ENCODE measurements around the gene CDCA7L. TPM values are rescaled to one million over a fixed set of nuclear protein-coding genes. Genes with fewer than 3 reads are reported as not detected.
A peak's percentile ranks its signal among the peaks of the same experiment; 100 is the strongest.
"Not testable (repeated sequence)": the region's sequence is repeated elsewhere in the genome, so short reads cannot be mapped to it uniquely, and the experiment has no call there.

CDCA7L gene
- total RNA-seq, 1 donor, result 46.3 TPM

- no peak for DNase-seq (ENCODE audit: low read depth in 2 of 3, low spot score in 2 of 3)
Observed at GRCh38 chr7:21911341-21911875, 34.3 kb downstream of the CDCA7L start.

DNA sequence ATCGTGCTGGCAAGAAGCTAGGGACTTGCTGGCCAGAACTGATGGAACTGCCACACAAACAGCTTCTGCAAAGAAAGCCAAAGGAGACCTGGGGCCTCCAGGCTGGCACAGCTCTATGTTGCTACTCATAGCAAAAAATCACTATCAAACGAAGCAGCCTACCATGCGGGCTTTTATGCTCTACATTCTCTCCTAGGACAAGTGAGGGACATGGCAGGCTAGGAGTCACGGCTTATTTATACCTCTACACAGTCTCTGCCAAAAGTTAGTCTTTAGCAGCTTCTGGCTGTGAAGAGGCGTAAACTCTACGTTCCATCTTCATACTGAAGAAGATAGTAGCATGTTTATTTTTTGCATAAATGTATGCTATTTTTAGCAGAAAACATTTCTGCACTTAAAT is 35.4 kb downstream of the CDCA7L start:
- no peak for DNase-seq (ENCODE audit: low read depth in 2 of 3, low spot score in 2 of 3)

DNA sequence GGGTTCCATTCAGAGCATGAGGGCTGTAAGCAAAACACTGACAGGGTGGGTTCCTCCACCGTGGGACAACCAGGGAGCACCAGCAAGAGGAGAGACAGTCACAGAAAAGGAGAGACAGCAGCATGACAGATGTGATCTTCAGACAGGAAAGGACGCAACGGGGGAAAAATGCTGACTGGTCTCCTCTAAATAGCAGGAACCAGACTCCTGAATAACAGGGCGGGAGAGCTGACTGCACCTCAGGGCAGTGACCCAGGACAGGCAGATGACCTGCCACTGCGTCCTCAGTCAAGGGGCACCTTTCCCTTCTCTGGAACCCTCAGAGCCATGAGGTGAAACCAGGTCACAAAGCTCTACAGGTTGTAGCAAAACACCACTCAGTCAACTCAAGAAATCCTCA is 37.0 kb downstream of the CDCA7L start:
- DNase-seq (ENCODE audit: low read depth in 2 of 3, low spot score in 2 of 3), result no peak

- no peak for DNase-seq (ENCODE audit: low read depth in 2 of 3, low spot score in 2 of 3)
Observed at GRCh38 chr7:21903020-21903786, 42.5 kb downstream of the CDCA7L start.

GRCh38 chr7:21902240-21902639 is 43.5 kb downstream of the CDCA7L start:
- DNase-seq (ENCODE audit: low read depth in 2 of 3, low spot score in 2 of 3), result no peak

GRCh38 chr7:21898265-21898930 is 47.3 kb downstream of the CDCA7L start:
- DNase-seq (ENCODE audit: low read depth in 2 of 3, low spot score in 2 of 3), result peak in 2 of 3 donors; percentile 30 to 69

- no peak for DNase-seq (ENCODE audit: low read depth in 2 of 3, low spot score in 2 of 3)
Observed at GRCh38 chr7:21893401-21893800, 52.3 kb downstream of the CDCA7L start.

- no peak for DNase-seq (ENCODE audit: low read depth in 2 of 3, low spot score in 2 of 3)
Observed at GRCh38 chr7:21891291-21891690, 54.4 kb downstream of the CDCA7L start.

GRCh38 chr7:21887779-21888178 is 57.9 kb downstream of the CDCA7L start:
- DNase-seq (ENCODE audit: low read depth in 2 of 3, low spot score in 2 of 3), result no peak

DNA sequence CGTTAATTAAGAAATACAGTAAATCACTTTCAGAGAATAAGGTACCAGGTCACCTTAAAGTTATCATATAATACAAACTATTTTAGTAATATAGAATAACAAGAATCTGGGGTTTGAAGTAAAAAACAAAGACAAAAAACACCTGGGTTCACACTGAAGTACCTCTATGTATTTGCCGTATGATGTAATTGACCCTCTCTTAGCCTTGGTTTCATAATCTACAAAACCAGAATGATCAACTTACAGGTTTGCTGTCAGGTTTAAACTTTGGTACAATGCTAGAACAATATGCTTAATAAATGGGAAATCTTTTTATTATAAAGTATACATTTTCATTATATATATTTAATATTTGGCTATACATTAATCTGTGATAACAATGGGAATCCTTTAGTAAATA is 58.3 kb downstream of the CDCA7L start:
- no peak for DNase-seq (ENCODE audit: low read depth in 2 of 3, low spot score in 2 of 3)

DNA sequence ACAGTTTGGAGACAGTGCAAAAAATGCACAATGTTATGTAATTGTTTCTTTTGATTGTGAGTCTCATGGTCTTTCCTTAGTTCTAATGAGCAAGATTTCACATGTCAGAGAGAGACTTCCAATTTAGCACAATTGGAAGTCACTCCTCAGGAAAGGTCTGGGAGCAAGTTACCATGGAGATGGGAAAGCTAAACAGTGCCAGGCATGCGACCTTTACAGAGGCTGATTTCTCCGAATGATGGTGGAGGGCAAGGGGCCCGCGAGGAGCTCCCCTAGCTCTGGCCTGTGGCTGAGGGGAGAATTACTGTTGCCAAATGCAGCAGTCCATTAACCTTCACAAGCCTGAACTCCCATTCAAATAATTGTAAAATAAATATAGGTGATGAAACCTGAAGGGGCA is 59.3 kb downstream of the CDCA7L start:
- DNase-seq (ENCODE audit: low read depth in 2 of 3, low spot score in 2 of 3), result no peak

DNA sequence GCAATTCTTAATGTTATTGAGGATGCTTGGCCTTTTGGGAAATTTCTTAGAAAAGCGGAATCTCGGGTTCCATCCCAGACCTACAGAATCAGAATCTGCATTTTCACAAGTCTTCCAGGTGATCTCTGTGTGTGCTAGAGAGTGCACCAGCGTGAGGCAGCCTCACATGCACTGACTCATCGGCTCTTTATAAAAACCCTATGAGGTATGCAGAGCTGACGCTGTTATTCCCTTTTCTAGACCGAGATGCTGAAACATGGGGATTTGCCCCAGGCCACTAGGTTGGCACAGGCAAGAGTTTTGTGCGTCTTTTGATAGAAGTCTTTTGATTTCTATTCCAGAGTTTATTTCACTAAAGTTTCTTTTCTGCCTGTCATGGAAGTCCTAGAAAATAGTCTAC is 61.2 kb downstream of the CDCA7L start:
- no peak for DNase-seq (ENCODE audit: low read depth in 2 of 3, low spot score in 2 of 3)

DNA sequence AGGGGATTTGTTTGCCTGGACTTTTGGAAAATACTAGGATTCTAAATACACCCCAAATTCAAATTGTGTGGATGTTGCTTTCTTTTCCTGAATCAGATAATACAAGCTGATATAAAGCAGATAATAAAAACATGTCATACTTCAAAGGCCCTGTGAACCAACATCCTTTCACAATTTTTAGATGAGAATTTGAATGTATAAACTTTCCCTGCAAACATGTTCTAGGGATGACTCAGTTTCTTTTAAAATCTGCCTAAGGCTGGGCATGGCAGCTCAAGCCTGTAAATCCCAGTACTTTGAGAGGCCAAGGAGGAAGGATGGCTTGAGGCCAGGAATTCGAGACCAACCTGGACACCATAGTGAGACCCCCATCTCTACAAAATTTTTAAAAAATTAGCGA is 62.2 kb downstream of the CDCA7L start:
- not testable (repeated sequence) for DNase-seq (ENCODE audit: low read depth in 2 of 3, low spot score in 2 of 3)

- no peak for DNase-seq (ENCODE audit: low read depth in 2 of 3, low spot score in 2 of 3)
Observed at GRCh38 chr7:21883069-21883468, 62.6 kb downstream of the CDCA7L start.

DNA sequence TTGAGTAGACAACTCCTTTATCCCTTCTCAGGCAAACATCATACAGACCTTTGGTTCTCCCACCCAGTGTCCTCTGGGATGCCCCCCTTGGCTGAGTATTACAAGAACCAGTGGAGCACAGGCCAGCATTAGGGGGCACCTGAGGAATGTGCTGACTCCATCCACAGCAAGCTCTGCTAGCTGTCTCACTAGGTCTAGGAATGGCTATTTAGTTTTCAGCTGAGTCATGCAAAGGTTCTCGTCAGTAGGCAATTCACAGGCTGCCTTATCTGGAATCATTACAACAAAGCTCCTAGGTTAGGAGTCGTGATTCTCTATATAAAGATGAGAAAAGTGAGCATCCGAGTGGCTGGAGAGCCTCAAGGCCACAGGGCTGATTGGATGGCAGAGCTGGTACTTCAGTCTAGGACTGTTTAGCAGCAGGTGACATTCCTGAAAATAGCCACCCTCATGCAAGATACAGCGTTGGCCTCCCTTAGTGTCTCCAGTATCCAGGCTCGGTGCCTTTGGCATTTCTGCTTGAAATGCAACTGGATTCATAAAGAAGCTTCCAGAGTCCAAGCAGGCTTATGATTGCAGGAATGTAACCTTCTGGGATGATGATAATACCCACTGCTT is 75.8 kb downstream of the CDCA7L start:
- peak in 1 of 3 donors; percentile 7 for DNase-seq (ENCODE audit: low read depth in 2 of 3, low spot score in 2 of 3)

GRCh38 chr7:21868576-21868850 is 77.2 kb downstream of the CDCA7L start:
- no peak for DNase-seq (ENCODE audit: low read depth in 2 of 3, low spot score in 2 of 3)

- no peak for DNase-seq (ENCODE audit: low read depth in 2 of 3, low spot score in 2 of 3)
Observed at GRCh38 chr7:21867816-21868575, 77.7 kb downstream of the CDCA7L start.

- no peak for DNase-seq (ENCODE audit: low read depth in 2 of 3, low spot score in 2 of 3)
Observed at GRCh38 chr7:21867226-21867625, 78.5 kb downstream of the CDCA7L start.

GRCh38 chr7:21866731-21867130 is 79.0 kb downstream of the CDCA7L start:
- no peak for DNase-seq (ENCODE audit: low read depth in 2 of 3, low spot score in 2 of 3)

- DNase-seq (ENCODE audit: low read depth in 2 of 3, low spot score in 2 of 3), result peak in 1 of 3 donors; percentile 13
Observed at GRCh38 chr7:21865631-21866204, 80.0 kb downstream of the CDCA7L start.

- no peak for DNase-seq (ENCODE audit: low read depth in 2 of 3, low spot score in 2 of 3)
Observed at GRCh38 chr7:21851559-21851967, 94.1 kb downstream of the CDCA7L start.
